ENCODE results near the gene DUSP28. TPM values are rescaled to one million over a fixed set of nuclear protein-coding genes. Genes with fewer than 3 reads are reported as not detected.

Gene DUSP28
- total and polyA plus RNA-seq, 2 of the 8 experiments (the other 6 are each of a cell fraction or from before 2014, with no cell fraction given), result 2.1 to 2.3 TPM

DNA sequence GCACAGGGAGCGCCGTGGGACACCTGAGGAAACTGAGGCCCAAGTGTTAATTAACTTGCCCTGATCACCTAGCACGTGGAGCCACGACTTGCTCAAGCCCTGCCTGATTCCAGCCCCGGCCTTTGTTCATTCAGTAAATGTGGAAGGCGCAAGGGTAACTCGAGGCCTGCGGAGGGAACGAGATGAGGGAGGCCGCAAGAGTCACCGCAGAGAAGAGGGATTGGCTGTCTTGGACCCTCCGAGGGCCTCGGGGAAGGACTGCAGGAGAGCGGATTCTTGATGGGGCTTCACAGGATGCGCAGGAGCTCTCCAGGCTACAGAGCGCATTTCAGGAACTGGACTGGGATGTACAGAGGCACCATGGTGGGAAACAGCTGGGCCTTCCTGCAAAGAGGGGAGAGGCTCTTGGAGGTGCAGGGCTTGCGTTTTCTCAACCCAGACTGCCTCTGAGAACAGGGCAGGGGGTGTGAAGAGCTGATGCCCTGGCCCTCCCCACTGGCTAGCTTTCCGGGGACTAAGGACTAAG lies 1.9 kb upstream of the DUSP28 start:
- CTCF ChIA-PET (ENCODE audit: partially characterized antibody), result interaction anchor here (1.4 to 2.4 kb wide), 3 partner anchors 8 to 28 kb away, joined by 3 to 11 read pairs (median 8); partner anchors contain the start of gene CAPN10
- POLR2A ChIA-PET (ENCODE audit: partially characterized antibody), result no interaction called here
- TF ChIP-seq, protein P1, sequence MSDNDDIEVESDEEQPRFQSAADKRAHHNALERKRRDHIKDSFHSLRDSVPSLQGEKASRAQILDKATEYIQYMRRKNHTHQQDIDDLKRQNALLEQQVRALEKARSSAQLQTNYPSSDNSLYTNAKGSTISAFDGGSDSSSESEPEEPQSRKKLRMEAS (IDR thresholded peaks at IDR 0.05), result peak; percentile 92
- TF ChIP-seq, protein P2, sequence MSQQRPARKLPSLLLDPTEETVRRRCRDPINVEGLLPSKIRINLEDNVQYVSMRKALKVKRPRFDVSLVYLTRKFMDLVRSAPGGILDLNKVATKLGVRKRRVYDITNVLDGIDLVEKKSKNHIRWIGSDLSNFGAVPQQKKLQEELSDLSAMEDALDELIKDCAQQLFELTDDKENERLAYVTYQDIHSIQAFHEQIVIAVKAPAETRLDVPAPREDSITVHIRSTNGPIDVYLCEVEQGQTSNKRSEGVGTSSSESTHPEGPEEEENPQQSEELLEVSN (IDR thresholded peaks at IDR 0.05), result peak; percentile 89
- peak; percentile 34; the same call in 1 of the 2 replicates for TF ChIP-seq PHF8 (conservative IDR thresholded peaks at IDR 0.05; ENCODE audit: low read depth, low read length)
- no peak for TF ChIP-seq POU5F1 (IDR thresholded peaks at IDR 0.05; ENCODE audit: low read depth, low read length)
- no peak for TF ChIP-seq TBP (IDR thresholded peaks at IDR 0.05; ENCODE audit: low read depth, low read length)
- TF ChIP-seq CREB1 (IDR thresholded peaks at IDR 0.05), result no peak
- no peak for TF ChIP-seq SIRT6 (IDR thresholded peaks at IDR 0.05; ENCODE audit: low read length)
- TF ChIP-seq POLR2AphosphoS5 (IDR thresholded peaks at IDR 0.05; ENCODE audit: low read depth, low read length), result no peak
- TF ChIP-seq TAF7 (optimal IDR thresholded peaks at IDR 0.05; ENCODE audit: borderline replicate concordance, low read depth, low read length), result no peak
- no peaks in the 10 kb centered on the region; a peak in 1 of 8 replicates for H3K36me3 ChIP-seq (ENCODE audit: control insufficient read depth in 2 of 4, insufficient read depth in 4 of 4, low read length in 3 of 4)
- H3K79me2 ChIP-seq (ENCODE audit: control insufficient read depth in 1 of 2, insufficient read depth in 2 of 2, low read length in 2 of 2), result no peaks in the 10 kb centered on the region
- 0 out of 2 replicates have a peak, but pooled peaks cover 2% of the 10 kb centered on the region for H3K79me1 ChIP-seq (ENCODE audit: low read depth, low read length)
- no peak overlapping the region for H4K5ac ChIP-seq (ENCODE audit: insufficient read length, low read depth, low read length)
- H3K4me2 ChIP-seq (ENCODE audit: insufficient read depth in 1 of 2, low read depth in 2 of 2, low read length in 2 of 2), result peak overlapping the region; percentile 60 to 77
- no peak overlapping the region for H2BK120ac ChIP-seq (replicated peaks; ENCODE audit: low read depth, low read length)
- H2BK12ac ChIP-seq (ENCODE audit: low read depth, low read length), result peak overlapping the region; percentile 39; the same call in 1 of the 2 replicates
- H2AFZ ChIP-seq (ENCODE audit: low read length), result no peak overlapping the region
- no peak overlapping the region; a peak in 3 of 7 replicates for H3K9ac ChIP-seq (replicated peaks in 1 of 4; ENCODE audit: extremely low read depth in 1 of 4, low read depth in 3 of 4, low read length in 3 of 4)
- H3K4ac ChIP-seq (replicated peaks; ENCODE audit: insufficient read length, low read depth, low read length), result no peak overlapping the region
- no peak overlapping the region; the same call in 1 of the 2 replicates for H3K18ac ChIP-seq (ENCODE audit: extremely low read depth, low read length)
- 61% methylated on average over 16 of the region's 18 CpGs; no CpG with 5 or more reads in 1 of the 2 experiments for WGBS, 2 experiments (ENCODE audit: extremely low coverage in 1 of 2, insufficient coverage in 1 of 2, insufficient read length in 1 of 2, insufficient replicate concordance in 2 of 2, low coverage in 1 of 2, low lambda C conversion rate in 2 of 2, missing lambda C conversion rate in 1 of 2)
- peak overlapping the region; percentile 41 for H4K91ac ChIP-seq (replicated peaks; ENCODE audit: insufficient read length, low read length)
- no peak overlapping the region for H2BK5ac ChIP-seq (ENCODE audit: low read depth, low read length)
- DNase-seq (ENCODE audit: low read depth in 1 of 2, low spot score in 2 of 2), result no peak
- peaks cover 4% of the 10 kb centered on the region; the same call in 1 of the 2 replicates for H3K23me2 ChIP-seq (ENCODE audit: low read depth, low read length)
- H3K14ac ChIP-seq (ENCODE audit: insufficient read length), result no peak overlapping the region
- H4K8ac ChIP-seq (ENCODE audit: extremely low read depth, insufficient read depth, low read length), result peak overlapping the region; percentile 91
- H4K20me1 ChIP-seq (replicated peaks in 1 of 2; ENCODE audit: control insufficient read depth in 1 of 2, insufficient read depth in 2 of 2, low read length in 2 of 2), result peaks cover 0 to 4% of the 10 kb centered on the region in 2 experiments
- FAIRE-seq, result no peak
- no peaks in the 10 kb centered on the region for H3K9me3 ChIP-seq (ENCODE audit: insufficient read depth in 2 of 2, low read depth in 1 of 2, low read length in 1 of 2)
- peak overlapping the region; percentile 3 to 55 (median 11); a peak in 3 of 8 replicates for H3K4me3 ChIP-seq (ENCODE audit: extremely low read depth in 1 of 4, insufficient read depth in 2 of 4, low read depth in 3 of 4, low read length in 4 of 4)
- peaks cover 3 to 33% (median 22%) of the 10 kb centered on the region in 4 experiments for H3K27me3 ChIP-seq (replicated peaks in 1 of 4; ENCODE audit: control insufficient read depth in 3 of 4, extremely low read depth in 1 of 4, insufficient read depth in 3 of 4, low read length in 3 of 4)
- H3K27ac ChIP-seq (ENCODE audit: low read depth, low read length), result no peak overlapping the region
- no peak overlapping the region for H3K23ac ChIP-seq (ENCODE audit: insufficient read length)
- H2AK5ac ChIP-seq (ENCODE audit: low read depth, low read length), result peak overlapping the region; percentile 6; the same call in 1 of the 2 replicates
- no peak overlapping the region for H3K56ac ChIP-seq (replicated peaks; ENCODE audit: insufficient read length, low read depth, low read length)
- H2BK15ac ChIP-seq (ENCODE audit: low read length), result no peak overlapping the region
- H2BK20ac ChIP-seq (ENCODE audit: low read length), result no peak overlapping the region
- H3K4me1 ChIP-seq (replicated peaks in 1 of 4; ENCODE audit: control insufficient read depth in 3 of 4, insufficient read depth in 4 of 4, low read length in 3 of 4), result peaks cover 0 to 16% (median 10%) of the 10 kb centered on the region in 4 experiments; a peak in 5 of 7 replicates

Data from H1 (cell line).